Measurements from ENCODE around the gene PTCH2.

PTCH2 gene

GRCh38 chr1:44829506-44830384 lies 13.3 kb downstream of the PTCH2 start:
- peaks cover 0 to 32% of the 10 kb centered on the region in 2 experiments; a peak in 1 of 3 replicates for H3K36me3 ChIP-seq (ENCODE audit: control insufficient read depth in 2 of 2, insufficient read depth in 1 of 2, low read length in 2 of 2)
- TF ChIP-seq ZNF692 (tag by site-specific recombination; IDR thresholded peaks at IDR 0.05) = no peak
- no peak for TF ChIP-seq ZNF239 (tag by site-specific recombination; IDR thresholded peaks at IDR 0.05)
- TF ChIP-seq, protein P1, sequence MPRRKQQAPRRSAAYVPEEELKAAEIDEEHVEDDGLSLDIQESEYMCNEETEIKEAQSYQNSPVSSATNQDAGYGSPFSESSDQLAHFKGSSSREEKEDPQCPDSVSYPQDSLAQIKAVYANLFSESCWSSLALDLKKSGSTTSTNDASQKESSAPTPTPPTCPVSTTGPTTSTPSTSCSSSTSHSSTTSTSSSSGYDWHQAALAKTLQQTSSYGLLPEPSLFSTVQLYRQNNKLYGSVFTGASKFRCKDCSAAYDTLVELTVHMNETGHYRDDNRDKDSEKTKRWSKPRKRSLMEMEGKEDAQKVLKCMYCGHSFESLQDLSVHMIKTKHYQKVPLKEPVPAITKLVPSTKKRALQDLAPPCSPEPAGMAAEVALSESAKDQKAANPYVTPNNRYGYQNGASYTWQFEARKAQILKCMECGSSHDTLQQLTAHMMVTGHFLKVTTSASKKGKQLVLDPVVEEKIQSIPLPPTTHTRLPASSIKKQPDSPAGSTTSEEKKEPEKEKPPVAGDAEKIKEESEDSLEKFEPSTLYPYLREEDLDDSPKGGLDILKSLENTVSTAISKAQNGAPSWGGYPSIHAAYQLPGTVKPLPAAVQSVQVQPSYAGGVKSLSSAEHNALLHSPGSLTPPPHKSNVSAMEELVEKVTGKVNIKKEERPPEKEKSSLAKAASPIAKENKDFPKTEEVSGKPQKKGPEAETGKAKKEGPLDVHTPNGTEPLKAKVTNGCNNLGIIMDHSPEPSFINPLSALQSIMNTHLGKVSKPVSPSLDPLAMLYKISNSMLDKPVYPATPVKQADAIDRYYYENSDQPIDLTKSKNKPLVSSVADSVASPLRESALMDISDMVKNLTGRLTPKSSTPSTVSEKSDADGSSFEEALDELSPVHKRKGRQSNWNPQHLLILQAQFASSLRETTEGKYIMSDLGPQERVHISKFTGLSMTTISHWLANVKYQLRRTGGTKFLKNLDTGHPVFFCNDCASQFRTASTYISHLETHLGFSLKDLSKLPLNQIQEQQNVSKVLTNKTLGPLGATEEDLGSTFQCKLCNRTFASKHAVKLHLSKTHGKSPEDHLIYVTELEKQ (tag by site-specific recombination; IDR thresholded peaks at IDR 0.05; ENCODE audit: borderline replicate concordance) = no peak
- TF ChIP-seq ZNF394 (tag by site-specific recombination; IDR thresholded peaks at IDR 0.05; ENCODE audit: borderline replicate concordance) = no peak
- TF ChIP-seq IKZF3 (tag by site-specific recombination; IDR thresholded peaks at IDR 0.05) = no peak
- TF ChIP-seq ZNF274 (IDR thresholded peaks at IDR 0.05; ENCODE audit: low read length) = no peak
- TF ChIP-seq ZNF274 (tag by site-specific recombination; IDR thresholded peaks at IDR 0.05; ENCODE audit: borderline replicate concordance) = peak; percentile 63; the same call in 1 of the 2 replicates
- 0 out of 2 replicates have a peak, but pooled peaks have one; percentile 26 for TF ChIP-seq GLIS2 (tag by site-specific recombination; IDR thresholded peaks at IDR 0.05)
- no peak for TF ChIP-seq ZSCAN5A (tag by site-specific recombination; IDR thresholded peaks at IDR 0.05)
- TF ChIP-seq, protein P2, sequence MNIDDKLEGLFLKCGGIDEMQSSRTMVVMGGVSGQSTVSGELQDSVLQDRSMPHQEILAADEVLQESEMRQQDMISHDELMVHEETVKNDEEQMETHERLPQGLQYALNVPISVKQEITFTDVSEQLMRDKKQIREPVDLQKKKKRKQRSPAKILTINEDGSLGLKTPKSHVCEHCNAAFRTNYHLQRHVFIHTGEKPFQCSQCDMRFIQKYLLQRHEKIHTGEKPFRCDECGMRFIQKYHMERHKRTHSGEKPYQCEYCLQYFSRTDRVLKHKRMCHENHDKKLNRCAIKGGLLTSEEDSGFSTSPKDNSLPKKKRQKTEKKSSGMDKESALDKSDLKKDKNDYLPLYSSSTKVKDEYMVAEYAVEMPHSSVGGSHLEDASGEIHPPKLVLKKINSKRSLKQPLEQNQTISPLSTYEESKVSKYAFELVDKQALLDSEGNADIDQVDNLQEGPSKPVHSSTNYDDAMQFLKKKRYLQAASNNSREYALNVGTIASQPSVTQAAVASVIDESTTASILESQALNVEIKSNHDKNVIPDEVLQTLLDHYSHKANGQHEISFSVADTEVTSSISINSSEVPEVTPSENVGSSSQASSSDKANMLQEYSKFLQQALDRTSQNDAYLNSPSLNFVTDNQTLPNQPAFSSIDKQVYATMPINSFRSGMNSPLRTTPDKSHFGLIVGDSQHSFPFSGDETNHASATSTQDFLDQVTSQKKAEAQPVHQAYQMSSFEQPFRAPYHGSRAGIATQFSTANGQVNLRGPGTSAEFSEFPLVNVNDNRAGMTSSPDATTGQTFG (tag by site-specific recombination; IDR thresholded peaks at IDR 0.05; ENCODE audit: borderline replicate concordance) = no peak
- peak; percentile 60 for TF ChIP-seq ZIC2 (tag by site-specific recombination; IDR thresholded peaks at IDR 0.05)
- TF ChIP-seq, protein P3, sequence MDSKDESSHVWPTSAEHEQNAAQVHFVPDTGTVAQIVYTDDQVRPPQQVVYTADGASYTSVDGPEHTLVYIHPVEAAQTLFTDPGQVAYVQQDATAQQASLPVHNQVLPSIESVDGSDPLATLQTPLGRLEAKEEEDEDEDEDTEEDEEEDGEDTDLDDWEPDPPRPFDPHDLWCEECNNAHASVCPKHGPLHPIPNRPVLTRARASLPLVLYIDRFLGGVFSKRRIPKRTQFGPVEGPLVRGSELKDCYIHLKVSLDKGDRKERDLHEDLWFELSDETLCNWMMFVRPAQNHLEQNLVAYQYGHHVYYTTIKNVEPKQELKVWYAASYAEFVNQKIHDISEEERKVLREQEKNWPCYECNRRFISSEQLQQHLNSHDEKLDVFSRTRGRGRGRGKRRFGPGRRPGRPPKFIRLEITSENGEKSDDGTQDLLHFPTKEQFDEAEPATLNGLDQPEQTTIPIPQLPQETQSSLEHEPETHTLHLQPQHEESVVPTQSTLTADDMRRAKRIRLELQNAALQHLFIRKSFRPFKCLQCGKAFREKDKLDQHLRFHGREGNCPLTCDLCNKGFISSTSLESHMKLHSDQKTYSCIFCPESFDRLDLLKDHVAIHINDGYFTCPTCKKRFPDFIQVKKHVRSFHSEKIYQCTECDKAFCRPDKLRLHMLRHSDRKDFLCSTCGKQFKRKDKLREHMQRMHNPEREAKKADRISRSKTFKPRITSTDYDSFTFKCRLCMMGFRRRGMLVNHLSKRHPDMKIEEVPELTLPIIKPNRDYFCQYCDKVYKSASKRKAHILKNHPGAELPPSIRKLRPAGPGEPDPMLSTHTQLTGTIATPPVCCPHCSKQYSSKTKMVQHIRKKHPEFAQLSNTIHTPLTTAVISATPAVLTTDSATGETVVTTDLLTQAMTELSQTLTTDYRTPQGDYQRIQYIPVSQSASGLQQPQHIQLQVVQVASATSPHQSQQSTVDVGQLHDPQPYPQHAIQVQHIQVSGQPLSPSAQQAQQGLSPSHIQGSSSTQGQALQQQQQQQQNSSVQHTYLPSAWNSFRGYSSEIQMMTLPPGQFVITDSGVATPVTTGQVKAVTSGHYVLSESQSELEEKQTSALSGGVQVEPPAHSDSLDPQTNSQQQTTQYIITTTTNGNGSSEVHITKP (tag by site-specific recombination; IDR thresholded peaks at IDR 0.05) = no peak
- TF ChIP-seq ZNF350 (tag by site-specific recombination; IDR thresholded peaks at IDR 0.05) = no peak
- TF ChIP-seq ZNF544 (tag by site-specific recombination; IDR thresholded peaks at IDR 0.05) = no peak
- no peak for TF ChIP-seq ZNF214 (tag by site-specific recombination; IDR thresholded peaks at IDR 0.05; ENCODE audit: borderline replicate concordance)
- TF ChIP-seq ZNF664 (tag by site-specific recombination; IDR thresholded peaks at IDR 0.05) = no peak
- no peak for TF ChIP-seq KLF9 (tag by site-specific recombination; IDR thresholded peaks at IDR 0.05; ENCODE audit: low read depth)
- TF ChIP-seq PBX3 (CRISPR knock-in tag; IDR thresholded peaks at IDR 0.05) = no peak
- TF ChIP-seq MYNN (tag by site-specific recombination; IDR thresholded peaks at IDR 0.05; ENCODE audit: borderline replicate concordance) = no peak
- no peak overlapping the region for H3K4me3 ChIP-seq (ENCODE audit: low read depth, low read length)
- H3K9me3 ChIP-seq (ENCODE audit: control insufficient read depth, insufficient read depth, low read depth, low read length) = no peaks in the 10 kb centered on the region
- H3K4me1 ChIP-seq (ENCODE audit: control insufficient read depth, insufficient read depth, low read length) = peaks cover 11% of the 10 kb centered on the region
- POLR2A ChIA-PET = interaction anchor here (0.6 to 3.4 kb wide), 6 partner anchors 9 to 56 kb away, joined by 3 to 9 read pairs (median 4); partner anchors contain the start of genes PLK3, PTCH2 and RPS8
- CTCF ChIA-PET = interaction anchor here (0.6 to 0.7 kb wide), 4 partner anchors 11 to 151 kb away, joined by 3 to 4 read pairs (median 3); no protein-coding TSS in a partner anchor
- no peak overlapping the region for H3K27ac ChIP-seq (ENCODE audit: extremely low read depth, low read depth, low read length)

Data from HEK293 (cell line).